ENCODE data around the gene ITPR1. TPM values are rescaled to one million over a fixed set of nuclear protein-coding genes. Genes with fewer than 3 reads are reported as not detected.
A peak's percentile ranks its signal among the peaks of the same experiment; 100 is the strongest.

Gene ITPR1
- total RNA-seq, 1 donor from 2014 or later, result 22.6 TPM

DNA sequence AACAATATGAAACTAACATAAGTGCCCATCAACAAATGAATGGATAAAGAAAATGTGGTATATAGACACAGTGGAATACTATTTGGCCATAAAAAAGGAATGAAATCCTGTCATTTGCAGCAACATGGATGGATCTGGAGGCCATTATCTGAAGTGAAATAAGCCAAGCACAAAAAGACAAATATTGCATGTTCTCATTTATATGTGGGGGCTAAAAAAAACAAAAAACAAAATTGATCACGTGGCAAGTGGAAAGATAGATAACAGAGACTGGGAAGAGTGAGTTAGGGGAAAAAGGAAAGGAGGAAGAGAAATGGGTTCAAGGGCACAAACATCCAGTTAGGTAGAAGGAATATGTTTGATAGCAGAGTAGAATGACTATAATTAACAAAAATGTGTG, 330.2 kb downstream of the ITPR1 start:
- DNase-seq (ENCODE audit: low read depth in 2 of 2), result no peak

DNA sequence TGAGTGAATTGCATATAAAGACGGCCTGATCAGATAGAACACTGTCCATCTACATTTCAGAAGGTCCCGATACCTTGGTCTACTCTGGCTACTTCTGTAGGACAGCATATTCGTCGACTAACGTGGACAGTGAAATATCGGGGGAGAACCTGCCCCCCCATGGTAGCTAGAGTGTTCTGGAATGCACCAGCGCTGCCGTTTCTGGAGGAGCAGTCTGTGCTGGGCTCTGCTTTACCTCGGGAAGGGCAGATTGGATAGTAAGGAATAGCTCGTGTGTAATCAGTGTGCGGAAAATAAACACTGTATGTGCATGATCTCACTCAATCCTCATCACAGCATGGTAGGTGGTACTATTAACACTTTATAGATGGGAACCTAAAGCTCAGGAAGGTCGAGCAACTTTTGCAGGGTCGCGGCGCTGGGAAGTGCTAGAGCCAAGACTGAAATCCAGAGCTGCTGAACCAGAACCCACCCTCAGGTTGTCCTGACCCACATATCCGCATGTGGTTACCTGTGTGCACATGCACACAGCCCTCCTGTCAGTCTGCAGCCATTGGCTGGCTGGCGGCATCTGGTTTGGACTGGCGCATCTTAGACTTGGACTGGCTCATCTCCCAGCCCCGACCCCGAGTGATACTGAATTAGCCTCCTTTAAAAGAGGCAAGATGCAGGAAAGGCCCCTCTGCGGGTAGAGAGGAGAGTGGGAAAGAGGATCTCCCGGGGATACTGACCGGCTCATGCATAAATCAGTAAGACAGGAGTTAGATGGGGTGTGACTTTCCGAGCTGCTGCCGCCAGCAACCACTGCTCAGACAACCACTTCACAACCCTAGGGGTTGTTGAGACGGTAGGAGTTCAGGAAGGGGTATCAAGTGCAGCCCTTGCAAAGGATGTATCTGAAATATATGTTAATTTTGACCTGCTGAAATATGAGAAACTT, 331.1 kb downstream of the ITPR1 start:
- no peak for DNase-seq (ENCODE audit: low read depth in 2 of 2)

DNA sequence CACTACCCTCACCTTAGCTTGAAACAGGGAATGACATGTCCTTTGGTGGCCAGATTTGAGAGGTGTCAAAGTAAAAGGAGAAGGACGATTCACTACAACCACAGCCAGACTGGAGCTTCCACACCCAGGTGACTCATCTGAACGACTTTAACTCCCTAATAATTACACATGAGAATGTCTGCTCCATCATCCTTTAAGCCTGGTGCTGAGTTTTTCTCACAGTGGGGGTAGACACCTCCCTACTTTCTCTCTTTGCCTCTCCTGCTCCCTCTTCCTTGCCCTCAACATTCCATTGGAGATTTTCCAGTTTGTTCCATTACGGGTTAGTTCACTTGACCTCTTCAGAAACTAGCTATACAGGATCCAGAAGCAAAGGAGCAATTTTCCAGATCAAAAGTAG, 331.8 kb downstream of the ITPR1 start:
- peak in 1 of 2 donors; percentile 69 for DNase-seq (ENCODE audit: low read depth in 2 of 2)

DNA sequence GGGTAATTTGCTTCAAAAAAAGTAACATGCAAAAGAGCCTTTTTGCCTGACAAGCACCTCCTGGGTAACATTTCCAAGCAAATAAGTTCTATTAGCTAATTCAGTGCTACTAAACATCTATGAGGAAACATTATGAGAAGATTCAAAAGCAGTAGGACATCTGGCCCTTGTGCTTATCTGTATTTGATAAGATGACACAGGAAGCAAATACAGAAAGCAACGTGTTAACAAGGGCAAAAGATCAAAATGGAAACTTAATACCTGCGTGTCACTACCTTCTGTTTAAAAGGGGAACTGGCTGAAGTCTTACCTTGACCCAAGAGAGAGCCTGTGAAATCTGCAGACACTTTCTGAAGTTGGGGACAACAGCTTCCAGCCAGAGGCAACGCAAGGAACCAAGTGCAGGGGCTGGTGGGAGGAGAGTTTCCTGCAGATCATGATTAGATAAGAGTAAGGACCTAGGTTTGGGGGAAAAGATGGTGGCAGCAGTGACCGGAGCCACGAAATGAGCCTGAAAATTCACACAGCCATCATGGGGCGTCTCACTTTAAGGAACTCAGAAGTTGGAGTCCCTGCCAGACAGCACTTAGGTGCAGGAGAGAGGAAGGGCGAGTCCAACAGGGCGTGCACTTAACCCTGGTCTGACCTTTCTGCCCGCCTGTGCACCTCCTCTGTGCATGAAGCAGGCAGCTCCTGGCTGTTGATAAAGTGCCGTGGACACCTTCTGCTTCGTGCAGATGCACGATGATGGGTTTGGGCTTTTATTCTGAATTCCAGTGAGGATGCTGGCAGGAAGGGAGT, 332.5 kb downstream of the ITPR1 start:
- DNase-seq (ENCODE audit: low read depth in 2 of 2), result no peak

DNA sequence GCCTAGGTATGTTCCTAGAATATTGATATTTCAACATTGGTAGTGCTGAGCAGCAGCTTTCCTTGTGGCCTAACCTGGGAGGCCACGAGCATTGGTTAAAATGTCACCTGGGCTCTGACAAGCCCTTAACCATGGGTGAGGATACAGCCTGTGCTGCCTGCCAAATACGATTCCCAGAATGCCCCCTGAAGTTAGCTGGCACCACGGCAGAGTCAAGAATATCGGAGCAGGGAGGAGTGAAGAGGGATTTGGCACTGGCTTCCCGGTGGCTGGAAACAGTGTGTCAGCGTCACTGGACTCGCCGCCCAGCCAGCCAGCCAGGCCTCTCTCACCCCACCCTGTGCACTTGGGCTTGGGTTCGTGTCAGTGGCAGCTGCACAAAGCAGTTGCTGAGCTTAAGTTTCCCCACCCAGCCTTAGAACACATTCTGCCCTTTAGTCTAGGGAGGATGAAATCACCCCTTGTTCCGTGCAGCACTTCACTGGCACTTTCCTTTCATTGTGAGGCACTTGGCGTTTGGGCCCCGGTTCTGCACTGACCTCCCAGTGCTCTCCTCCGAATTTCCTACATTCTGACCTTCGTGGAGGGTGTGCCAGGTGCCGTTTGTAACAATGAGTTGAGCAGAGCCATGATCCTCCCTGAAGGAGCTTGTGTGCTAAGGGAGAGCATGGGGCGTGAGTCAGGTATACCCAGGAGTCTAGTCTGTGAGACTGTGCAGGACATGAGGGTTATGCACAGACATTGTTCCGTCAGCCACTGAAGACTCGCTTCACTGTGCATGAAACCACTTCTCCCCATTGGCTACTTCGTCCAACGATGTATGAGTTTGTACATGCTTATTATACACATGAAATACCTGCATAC, 333.3 kb downstream of the ITPR1 start:
- DNase-seq (ENCODE audit: low read depth in 2 of 2), result peak; percentile 74 to 79

DNA sequence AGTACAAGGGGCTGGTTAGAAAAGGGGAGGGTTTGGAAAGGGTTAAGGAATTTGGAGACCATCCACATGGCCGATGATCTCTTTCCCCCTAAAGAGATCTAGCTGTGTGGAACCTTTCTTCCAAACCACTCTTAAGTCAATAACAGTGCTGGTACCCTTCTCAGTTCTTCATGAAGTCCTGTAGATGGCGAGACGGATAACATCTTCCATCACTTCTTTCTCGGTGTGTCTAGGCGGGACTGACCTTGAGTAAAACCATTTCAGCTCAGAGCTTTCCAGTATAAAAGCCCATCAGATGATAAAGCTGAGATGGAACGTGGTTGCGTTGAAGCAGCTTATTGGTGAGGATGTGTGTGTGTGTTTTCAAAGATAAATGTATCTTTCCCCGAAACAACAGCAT, 334.6 kb downstream of the ITPR1 start:
- DNase-seq (ENCODE audit: low read depth in 2 of 2), result no peak

DNA sequence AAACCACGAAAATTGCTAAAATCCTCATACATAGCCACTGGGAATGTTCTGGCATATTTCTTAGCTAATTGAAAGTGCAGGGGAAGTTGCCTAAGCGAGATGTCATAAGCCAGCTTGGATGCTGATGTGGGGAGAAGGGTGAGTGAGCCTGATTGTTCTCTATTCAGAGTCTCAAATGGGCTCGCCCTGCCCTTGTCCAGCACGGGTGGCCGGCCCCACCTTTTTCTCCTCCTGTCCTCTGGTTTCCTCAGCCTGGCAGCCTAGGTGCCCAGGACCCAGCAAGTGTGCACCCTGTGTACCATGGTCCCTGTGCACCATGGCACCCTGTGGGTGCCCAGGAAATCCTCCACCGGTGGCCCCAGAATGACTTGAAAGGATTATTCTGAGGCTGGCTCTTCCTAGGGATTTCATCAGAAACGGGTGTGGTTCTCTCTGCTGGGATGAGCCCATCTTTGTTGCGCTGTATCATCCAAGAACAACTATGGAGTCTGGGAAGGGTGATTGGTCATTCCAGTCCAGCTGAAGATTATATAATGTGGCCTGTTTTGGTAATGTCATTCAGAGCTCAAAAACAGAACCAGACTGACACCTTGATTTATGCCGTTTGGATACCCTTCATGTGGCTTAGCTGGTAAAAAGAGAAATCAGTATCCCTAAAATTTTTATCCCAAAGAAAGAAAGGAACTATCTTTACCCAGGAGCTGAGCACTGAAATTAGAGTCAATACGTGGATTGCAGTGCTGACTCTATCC, 335.3 kb downstream of the ITPR1 start:
- DNase-seq (ENCODE audit: low read depth in 2 of 2), result no peak

DNA sequence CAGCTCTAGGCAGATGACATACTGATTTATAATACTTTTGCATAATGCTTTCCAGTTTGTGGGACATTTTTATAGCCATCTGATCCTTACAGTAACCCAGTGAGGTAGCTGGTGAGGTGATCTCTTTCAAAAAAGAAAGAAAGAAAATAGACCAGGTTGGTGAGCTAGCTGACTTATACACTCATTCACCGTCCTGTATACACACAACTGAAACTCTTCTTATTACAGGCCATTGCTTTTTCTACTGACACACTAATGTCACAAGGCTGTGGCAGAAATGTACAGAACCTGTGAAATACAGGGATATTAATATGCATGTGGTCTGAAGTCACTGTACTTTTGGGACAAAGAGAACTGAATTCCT, 335.9 kb downstream of the ITPR1 start:
- no peak for DNase-seq (ENCODE audit: low read depth in 2 of 2)

DNA sequence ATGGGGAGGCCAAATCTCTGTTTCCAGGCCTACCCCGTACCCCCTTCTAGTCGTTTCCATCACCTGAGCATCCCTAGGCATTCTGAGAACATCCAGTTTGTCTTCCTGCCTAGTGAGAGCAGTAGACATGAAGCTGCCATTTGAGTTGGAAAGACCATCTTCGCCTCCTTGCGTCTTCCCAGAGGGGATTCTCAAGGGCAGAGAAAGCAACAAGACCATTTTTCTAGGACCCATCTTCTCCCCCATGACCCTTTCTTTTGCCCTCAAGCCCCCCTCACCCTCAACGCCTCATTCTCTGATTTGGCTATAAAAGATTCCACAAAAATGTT, 337.4 kb downstream of the ITPR1 start:
- no peak for DNase-seq (ENCODE audit: low read depth in 2 of 2)

DNA sequence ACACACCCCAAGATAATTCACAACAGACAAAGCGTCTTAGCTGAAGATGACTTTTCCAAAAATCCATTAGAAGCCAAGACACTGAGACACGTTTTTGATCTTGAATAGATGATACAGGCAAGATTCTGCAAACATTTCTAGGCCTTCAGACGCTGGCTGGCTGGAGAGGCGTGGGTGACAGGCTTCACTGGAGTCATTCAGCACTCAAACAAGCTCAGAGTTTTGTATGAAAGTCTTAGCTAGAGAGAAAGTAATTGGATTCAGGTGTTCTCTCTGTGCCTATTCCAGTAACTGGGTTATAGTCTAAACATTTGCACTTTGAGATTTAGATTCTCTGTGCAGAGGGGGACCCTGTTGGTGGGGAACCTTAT, 338.4 kb downstream of the ITPR1 start:
- no peak for DNase-seq (ENCODE audit: low read depth in 2 of 2)

DNA sequence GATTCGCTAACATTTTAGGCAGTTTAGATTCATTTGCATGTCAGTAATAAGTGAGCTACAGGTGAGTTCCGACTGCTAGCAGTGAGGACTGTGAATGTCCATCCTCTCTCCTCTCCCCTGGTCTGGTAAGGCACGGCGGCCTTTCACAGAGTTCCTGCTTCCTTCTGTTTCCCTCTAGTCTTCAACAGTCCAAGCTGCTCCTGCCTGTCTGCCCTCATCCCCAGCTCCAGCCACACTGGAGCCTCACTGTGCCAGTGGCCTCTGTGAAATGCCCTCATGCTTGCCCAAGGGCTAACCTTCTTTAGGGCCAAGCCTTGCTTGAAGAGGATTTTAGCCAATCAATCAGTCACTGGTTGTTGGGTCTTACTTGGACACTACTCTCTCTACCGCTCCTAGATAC, 340.3 kb downstream of the ITPR1 start:
- no peak for DNase-seq (ENCODE audit: low read depth in 2 of 2)

DNA sequence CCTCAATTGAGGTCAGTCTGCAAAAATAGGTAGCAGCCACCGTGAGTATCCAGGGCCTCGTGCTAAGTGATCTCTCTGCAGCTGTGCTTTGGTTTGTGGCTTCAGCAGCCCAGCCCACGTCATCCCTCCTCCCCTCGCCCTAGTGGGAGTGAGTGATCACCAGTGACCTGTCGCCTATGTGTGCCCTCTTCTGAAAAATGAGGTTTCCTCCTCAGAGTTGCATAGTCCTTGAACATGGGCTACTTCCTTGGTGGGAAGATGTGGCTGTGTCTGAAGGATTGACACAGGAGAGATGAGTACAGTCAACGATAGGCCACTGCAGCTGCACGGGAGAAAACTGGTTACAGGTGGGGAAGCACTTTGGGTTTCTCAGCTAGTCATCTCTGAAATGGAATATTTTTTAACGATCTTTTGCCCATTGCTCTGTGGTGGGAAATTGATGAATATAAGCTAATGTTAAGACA, 341.3 kb downstream of the ITPR1 start:
- no peak for DNase-seq (ENCODE audit: low read depth in 2 of 2)

DNA sequence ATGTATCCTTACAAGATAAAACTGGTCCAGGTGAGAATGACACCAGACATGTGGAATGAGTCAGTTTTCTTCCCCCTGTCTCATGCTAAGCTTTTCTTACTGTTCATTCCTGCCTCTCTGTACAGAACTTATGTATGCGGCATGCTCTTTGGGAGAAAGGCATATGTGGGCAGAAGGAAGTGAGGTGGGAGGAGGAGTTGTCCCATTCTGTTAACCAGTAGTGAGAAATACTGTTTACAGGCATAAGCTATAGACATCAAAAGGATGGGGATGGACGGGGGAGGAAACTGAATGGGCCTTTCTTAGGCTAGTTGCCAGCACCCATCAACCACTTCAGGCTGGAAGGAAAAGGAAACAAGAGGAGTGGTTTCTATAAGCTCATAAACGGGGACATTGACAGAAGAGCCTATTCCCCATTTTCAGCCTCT, 342.5 kb downstream of the ITPR1 start:
- peak in 1 of 2 donors; percentile 59 for DNase-seq (ENCODE audit: low read depth in 2 of 2)

DNA sequence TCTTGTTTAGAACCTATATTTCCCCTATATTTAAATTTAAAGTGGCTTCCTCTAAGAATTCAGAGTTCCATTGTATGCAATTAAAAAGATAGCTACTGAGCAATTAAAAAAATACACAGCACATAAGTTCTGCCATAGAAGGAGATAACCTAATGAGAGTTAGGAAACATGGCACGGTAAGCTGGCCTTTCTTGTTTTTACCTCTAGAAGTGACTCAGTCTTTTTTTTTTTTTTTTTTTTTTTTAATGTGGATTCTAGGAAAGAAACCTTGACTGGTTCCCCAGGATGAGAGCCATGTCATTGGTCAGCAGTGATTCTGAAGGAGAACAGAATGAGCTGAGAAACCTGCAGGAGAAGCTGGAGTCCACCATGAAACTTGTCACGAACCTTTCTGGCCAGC, 343.4 kb downstream of the ITPR1 start:
- DNase-seq (ENCODE audit: low read depth in 2 of 2), result no peak

DNA sequence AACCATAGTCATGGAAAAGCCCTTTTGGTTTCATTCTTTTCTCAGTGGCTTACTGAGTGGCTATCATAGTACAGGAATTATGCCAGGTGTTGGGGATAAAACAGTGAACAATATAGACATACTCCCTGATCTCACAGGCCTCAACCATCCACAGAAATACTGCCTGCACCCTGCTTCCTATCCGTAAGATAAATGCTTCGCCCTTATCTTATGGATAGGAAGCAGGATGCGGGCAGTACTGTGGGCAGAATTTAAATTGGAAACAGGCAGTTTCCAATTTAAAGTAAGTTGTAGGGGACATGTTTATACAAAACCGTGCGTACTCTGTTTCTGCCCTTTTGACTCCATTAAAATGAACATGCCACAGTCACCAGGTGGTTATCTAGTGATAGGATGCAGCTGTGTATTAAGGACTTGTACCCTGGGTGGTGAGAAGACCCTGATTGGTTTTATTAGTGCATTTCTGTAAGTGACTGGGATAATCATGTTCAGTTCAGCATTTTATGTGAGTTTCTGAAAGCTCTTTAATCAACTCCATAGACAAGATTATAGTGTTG, 344.3 kb downstream of the ITPR1 start:
- DNase-seq (ENCODE audit: low read depth in 2 of 2), result no peak

DNA sequence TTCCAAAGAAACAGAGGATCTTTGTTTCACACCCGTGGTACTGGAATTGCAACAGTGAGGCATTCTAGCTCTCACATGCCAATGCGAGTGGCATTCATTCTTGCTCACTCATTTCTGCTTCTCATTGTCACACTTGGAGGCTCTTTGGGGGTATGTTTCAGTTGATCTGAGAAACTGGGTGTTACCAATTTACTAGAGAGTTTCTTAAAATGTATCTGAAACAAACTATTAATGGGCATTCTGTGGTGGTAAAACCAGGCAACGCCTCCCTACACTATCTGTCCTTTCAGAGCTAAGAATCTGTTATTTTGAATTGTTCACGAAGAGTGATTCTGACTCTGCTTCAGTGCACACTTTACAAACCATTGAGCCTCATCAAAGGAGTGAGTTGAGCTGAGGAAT, 345.5 kb downstream of the ITPR1 start:
- DNase-seq (ENCODE audit: low read depth in 2 of 2), result no peak

DNA sequence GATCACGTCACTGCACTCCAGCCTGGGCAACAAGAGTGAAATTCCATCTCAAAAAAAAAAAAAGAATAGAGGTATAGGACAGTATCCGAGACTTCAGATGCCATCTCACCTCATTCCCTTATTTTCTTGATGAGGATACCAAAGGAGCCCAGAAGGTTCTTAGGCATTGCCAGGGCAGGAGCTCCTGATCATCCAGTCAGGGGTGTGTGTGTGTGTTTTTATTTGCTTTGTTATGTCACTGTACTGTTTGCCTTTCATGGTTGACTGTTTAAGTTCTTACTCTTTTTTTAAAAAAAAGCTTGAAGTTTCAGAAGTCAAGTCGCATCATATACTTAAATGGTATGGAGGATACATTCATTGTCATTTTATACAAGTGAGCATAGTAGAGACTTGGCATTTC, 346.1 kb downstream of the ITPR1 start:
- no peak for DNase-seq (ENCODE audit: low read depth in 2 of 2)

DNA sequence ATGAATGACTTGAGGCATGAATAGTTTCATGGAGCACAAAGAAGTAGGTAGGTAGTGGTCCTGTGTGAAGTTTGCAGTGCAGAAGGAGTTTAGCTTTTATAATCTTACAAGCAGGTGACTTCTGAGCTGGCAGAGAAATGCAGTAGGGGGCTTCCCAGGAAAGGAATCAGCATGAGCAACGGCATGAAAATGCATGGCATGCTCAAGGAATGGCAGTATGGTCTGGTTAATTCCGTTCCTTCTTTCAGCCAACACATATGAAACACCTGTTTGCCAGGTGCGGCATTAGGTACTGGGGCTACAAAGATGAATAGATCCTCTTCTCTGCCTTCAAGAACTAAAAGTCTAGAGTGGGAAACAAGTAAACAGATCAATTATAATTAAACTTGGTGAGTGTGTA, 348.1 kb downstream of the ITPR1 start:
- no peak for DNase-seq (ENCODE audit: low read depth in 2 of 2)

DNA sequence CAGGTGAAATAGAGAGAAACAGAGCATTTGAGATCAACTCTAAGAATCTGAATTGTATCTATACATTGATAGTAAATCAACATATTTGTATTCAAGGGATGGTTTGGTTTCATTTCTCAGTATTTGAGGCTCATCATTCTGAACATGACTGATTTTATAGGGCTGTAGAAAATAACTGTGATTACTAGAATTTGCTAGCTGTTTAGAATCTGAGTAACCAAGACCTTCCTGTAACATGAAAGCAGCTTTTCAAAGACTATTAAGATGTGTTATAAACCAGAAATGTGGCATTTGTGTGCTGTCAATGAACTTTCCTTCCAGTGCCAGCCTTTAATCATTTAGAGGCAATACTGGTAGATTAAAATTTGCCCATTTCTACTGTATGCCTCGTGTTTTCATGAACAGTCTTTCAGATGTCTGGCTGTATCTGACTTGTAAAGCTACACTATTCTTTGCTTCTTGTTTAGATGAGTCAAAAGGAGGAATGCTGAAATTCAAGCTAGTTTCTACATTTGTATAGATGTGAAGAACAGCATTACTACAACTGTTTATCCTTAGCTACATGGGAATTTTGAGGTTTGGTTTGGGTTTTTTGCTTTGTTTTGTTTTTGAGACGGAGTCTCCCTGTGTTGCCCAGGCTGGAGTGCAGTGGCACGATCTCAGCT, 348.8 kb downstream of the ITPR1 start:
- no peak for DNase-seq (ENCODE audit: low read depth in 2 of 2)

DNA sequence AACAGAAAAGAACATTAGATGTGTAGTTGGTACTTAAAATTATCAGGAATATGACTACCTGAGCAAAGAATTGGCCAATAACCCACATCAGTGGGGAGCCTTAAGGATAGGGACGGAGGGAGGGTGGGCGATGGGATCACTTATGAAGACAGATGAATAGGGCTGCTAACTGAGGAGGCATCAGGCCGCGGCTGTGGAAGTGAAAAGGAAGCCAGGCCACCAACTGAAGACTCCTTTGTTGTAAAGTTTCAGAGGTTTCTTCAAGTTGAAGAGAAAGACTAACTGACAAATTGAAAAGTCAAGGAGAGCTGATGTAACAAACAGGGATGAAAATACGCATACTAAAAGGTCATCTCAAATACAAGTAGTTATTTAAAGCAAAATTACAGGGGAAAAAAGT, 350.5 kb downstream of the ITPR1 start:
- no peak for DNase-seq (ENCODE audit: low read depth in 2 of 2)

Data from lung microvascular endothelial cell (primary cell).